CD4-positive, alpha-beta T cell treated with Interleukin-17A for 4 hours (primary cell): Measurements from ENCODE around the gene CD52.

Experiments
- DNase-seq: peaks from one replicate; pipeline ENCODE4 v3.0.0-alpha.2; 2020; ENCODE audit warnings: mixed read lengths

CD52 gene

GRCh38 chr1:26335774-26336476, 18.2 kb downstream of the CD52 start:
- DNase-seq = no peak

GRCh38 chr1:26336477-26337205, 18.9 kb downstream of the CD52 start:
- DNase-seq = peak; percentile 97

GRCh38 chr1:26337206-26337535, 19.4 kb downstream of the CD52 start:
- no peak for DNase-seq

- no peak for DNase-seq
Observed at GRCh38 chr1:26337625-26338024, 19.9 kb downstream of the CD52 start.

GRCh38 chr1:26338670-26339069, 20.9 kb downstream of the CD52 start:
- DNase-seq = no peak

- DNase-seq = no peak
Observed at GRCh38 chr1:26340047-26340481, 22.3 kb downstream of the CD52 start.

GRCh38 chr1:26344147-26344920, 26.6 kb downstream of the CD52 start:
- no peak for DNase-seq

- DNase-seq = no peak
Observed at GRCh38 chr1:26345718-26346117, 28.0 kb downstream of the CD52 start.

GRCh38 chr1:26346274-26347033, 28.7 kb downstream of the CD52 start:
- DNase-seq = no peak

GRCh38 chr1:26349188-26349876, 31.6 kb downstream of the CD52 start:
- no peak for DNase-seq

GRCh38 chr1:26349877-26350244, 32.1 kb downstream of the CD52 start:
- no peak for DNase-seq

GRCh38 chr1:26350343-26350700, 32.6 kb downstream of the CD52 start:
- no peak for DNase-seq

GRCh38 chr1:26350701-26351589, 33.2 kb downstream of the CD52 start:
- no peak for DNase-seq

- DNase-seq = no peak
Observed at GRCh38 chr1:26351590-26352337, 34.0 kb downstream of the CD52 start.

GRCh38 chr1:26352338-26352679, 34.6 kb downstream of the CD52 start:
- DNase-seq = no peak

GRCh38 chr1:26353210-26353859, 35.6 kb downstream of the CD52 start:
- no peak for DNase-seq

GRCh38 chr1:26353976-26354820, 36.4 kb downstream of the CD52 start, which contains the start of gene CRYBG2:
TSS of gene CRYBG2 (minus strand) at chr1:26354130. CDS start at chr1:26346657, 7,473 bp downstream.
- no peak for DNase-seq

GRCh38 chr1:26354972-26355371, 37.2 kb downstream of the CD52 start:
- no peak for DNase-seq

- no peak for DNase-seq
Observed at GRCh38 chr1:26356106-26356505, 38.3 kb downstream of the CD52 start.
